ENCODE measurements around the gene LGALS9. TPM values are rescaled to one million over a fixed set of nuclear protein-coding genes. Genes with fewer than 3 reads are reported as not detected.

Gene LGALS9
- total and polyA plus RNA-seq, 12 donors = 3.5 to 87.7 (median 44.4) TPM

DNA sequence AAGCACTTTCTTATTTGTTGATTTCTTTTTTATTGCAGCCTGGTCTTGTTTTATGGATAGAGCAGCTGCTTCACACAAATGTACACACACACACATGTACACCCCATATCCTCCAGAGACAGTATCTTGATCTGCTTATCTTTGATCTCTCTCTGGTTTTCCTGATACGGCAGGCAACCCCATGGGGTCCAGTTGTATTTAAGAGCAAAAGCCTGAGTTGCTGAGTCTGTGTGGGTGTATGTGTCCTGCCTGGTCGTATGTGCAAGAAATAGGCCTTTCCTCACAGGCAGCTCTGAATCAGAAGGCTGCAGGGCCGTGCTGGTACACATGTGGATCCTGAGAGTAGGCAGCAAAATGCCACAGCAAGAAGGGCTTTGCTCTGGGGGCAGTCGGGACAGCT is 14.6 kb upstream of the LGALS9 start:
- no peak overlapping the region for H3K4me3 ChIP-seq
- H3K36me3 ChIP-seq (replicated peaks in 1 of 2) = peaks cover 0 to 55% of the 10 kb centered on the region in 2 donors
- intact Hi-C loops (cut with DNase I) = no loop called here
- H3K27me3 ChIP-seq = no peaks in the 10 kb centered on the region
- no peaks in the 10 kb centered on the region for H3K9me3 ChIP-seq (replicated peaks in 1 of 3)
- no peak for DNase-seq
- no peak overlapping the region for H3K27ac ChIP-seq
- TF ChIP-seq, protein P1, sequence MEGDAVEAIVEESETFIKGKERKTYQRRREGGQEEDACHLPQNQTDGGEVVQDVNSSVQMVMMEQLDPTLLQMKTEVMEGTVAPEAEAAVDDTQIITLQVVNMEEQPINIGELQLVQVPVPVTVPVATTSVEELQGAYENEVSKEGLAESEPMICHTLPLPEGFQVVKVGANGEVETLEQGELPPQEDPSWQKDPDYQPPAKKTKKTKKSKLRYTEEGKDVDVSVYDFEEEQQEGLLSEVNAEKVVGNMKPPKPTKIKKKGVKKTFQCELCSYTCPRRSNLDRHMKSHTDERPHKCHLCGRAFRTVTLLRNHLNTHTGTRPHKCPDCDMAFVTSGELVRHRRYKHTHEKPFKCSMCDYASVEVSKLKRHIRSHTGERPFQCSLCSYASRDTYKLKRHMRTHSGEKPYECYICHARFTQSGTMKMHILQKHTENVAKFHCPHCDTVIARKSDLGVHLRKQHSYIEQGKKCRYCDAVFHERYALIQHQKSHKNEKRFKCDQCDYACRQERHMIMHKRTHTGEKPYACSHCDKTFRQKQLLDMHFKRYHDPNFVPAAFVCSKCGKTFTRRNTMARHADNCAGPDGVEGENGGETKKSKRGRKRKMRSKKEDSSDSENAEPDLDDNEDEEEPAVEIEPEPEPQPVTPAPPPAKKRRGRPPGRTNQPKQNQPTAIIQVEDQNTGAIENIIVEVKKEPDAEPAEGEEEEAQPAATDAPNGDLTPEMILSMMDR (IDR thresholded peaks at IDR 0.05) = no peak
- no peak for TF ChIP-seq POLR2A (IDR thresholded peaks at IDR 0.05)
- peaks cover 13 to 16% of the 10 kb centered on the region in 2 donors for H3K4me1 ChIP-seq (replicated peaks in 1 of 2)
- WGBS, 4 donors = 88 to 90% (median 89%) methylated on average over 3 to 4 of the region's 4 CpGs

GRCh38 chr17:27618417-27618816 is 12.6 kb upstream of the LGALS9 start:
- H3K27me3 ChIP-seq = no peaks in the 10 kb centered on the region
- no peak overlapping the region for H3K27ac ChIP-seq
- 97 to 100% (median 97%) methylated on average over 4 to 8 of the region's 8 CpGs for WGBS, 4 donors
- TF ChIP-seq, protein P1 (IDR thresholded peaks at IDR 0.05) = no peak
- TF ChIP-seq POLR2A (IDR thresholded peaks at IDR 0.05) = no peak
- no peaks in the 10 kb centered on the region for H3K9me3 ChIP-seq (replicated peaks in 1 of 3)
- H3K4me1 ChIP-seq (replicated peaks in 1 of 2) = no peaks in the 10 kb centered on the region
- intact Hi-C loops (cut with DNase I) = no loop called here
- peaks cover 0 to 69% of the 10 kb centered on the region in 2 donors for H3K36me3 ChIP-seq (replicated peaks in 1 of 2)
- no peak for DNase-seq
- no peak overlapping the region for H3K4me3 ChIP-seq

GRCh38 chr17:27620721-27621120 is 10.3 kb upstream of the LGALS9 start:
- Histone ChIP-seq H3K9me3 (replicated peaks in 1 of 3) (no peaks in the 10 kb centered on the region), H3K4me1 (replicated peaks in 1 of 2) (no peaks in the 10 kb centered on the region), H3K4me3 (no peak overlapping the region), H3K36me3 (replicated peaks in 1 of 2) (peaks cover 0 to 68% of the 10 kb centered on the region in 2 donors), H3K27ac (no peak overlapping the region), H3K27me3 (no peaks in the 10 kb centered on the region)
- no peak for DNase-seq
- TF ChIP-seq, protein P1 (IDR thresholded peaks at IDR 0.05) = no peak
- TF ChIP-seq POLR2A (IDR thresholded peaks at IDR 0.05) = no peak
- 89 to 90% (median 89%) methylated on average over 9 of the region's 9 CpGs for WGBS, 4 donors
- intact Hi-C loops (cut with DNase I) = no loop called here

DNA sequence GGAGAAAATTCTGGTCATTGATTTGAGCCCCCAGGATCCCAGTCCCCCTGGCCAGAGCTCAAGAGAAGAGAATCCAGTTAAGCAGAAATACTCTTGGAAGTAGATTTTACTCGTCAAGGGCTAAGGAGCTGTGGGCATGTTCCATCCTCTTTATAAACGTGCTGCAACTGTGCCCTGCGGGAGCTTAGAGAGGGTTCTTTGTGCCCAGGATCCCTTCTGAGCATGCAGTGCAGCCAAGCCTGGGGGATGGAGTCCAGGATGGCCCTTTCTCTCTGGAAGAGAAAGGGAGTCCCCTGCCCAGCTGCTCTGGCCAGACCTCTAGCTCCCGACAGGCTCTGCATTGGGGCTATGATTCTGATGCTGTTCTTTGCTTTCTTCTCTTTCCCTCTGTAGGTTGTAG is 9.5 kb upstream of the LGALS9 start:
- 91 to 97% (median 94%) methylated on average over 3 to 4 of the region's 4 CpGs for WGBS, 4 donors
- intact Hi-C loops (cut with DNase I) = no loop called here
- DNase-seq = no peak
- H3K36me3 ChIP-seq (replicated peaks in 1 of 2) = peaks cover 0 to 64% of the 10 kb centered on the region in 2 donors
- no peak overlapping the region for H3K4me3 ChIP-seq
- no peaks in the 10 kb centered on the region for H3K9me3 ChIP-seq (replicated peaks in 1 of 3)
- no peaks in the 10 kb centered on the region for H3K4me1 ChIP-seq (replicated peaks in 1 of 2)
- TF ChIP-seq, protein P1 (IDR thresholded peaks at IDR 0.05) = no peak
- no peak for TF ChIP-seq POLR2A (IDR thresholded peaks at IDR 0.05)
- no peak overlapping the region for H3K27ac ChIP-seq
- H3K27me3 ChIP-seq = no peaks in the 10 kb centered on the region

Data from adrenal gland (tissue), 12 donors.